ENCODE measurements around the gene NR6A1.

The NR6A1 gene

GRCh38 chr9:124498499-124499146 is 272.5 kb downstream of the NR6A1 start:
- no peak for DNase-seq

GRCh38 chr9:124498040-124498439 is 273.1 kb downstream of the NR6A1 start:
- DNase-seq: no peak

GRCh38 chr9:124497441-124497840 is 273.7 kb downstream of the NR6A1 start:
- no peak for DNase-seq

- no peak for DNase-seq
Observed at GRCh38 chr9:124496463-124496862, 274.6 kb downstream of the NR6A1 start.

- DNase-seq: no peak
Observed at GRCh38 chr9:124496075-124496449, 275.0 kb downstream of the NR6A1 start.

GRCh38 chr9:124495126-124496074 is 275.7 kb downstream of the NR6A1 start:
- DNase-seq: no peak

- no peak for DNase-seq
Observed at GRCh38 chr9:124493794-124494479, 277.2 kb downstream of the NR6A1 start.

- DNase-seq: no peak
Observed at GRCh38 chr9:124493218-124493617, 277.9 kb downstream of the NR6A1 start.

GRCh38 chr9:124492818-124493217 is 278.3 kb downstream of the NR6A1 start:
- no peak for DNase-seq

- no peak for DNase-seq
Observed at GRCh38 chr9:124491049-124491975, 279.8 kb downstream of the NR6A1 start.

GRCh38 chr9:124490004-124490403 is 281.1 kb downstream of the NR6A1 start:
- DNase-seq: no peak

GRCh38 chr9:124489222-124489621 is 281.9 kb downstream of the NR6A1 start:
- DNase-seq: no peak

GRCh38 chr9:124488641-124489210 is 282.4 kb downstream of the NR6A1 start:
- DNase-seq: no peak

- DNase-seq: no peak
Observed at GRCh38 chr9:124487260-124488182, 283.6 kb downstream of the NR6A1 start.

- DNase-seq: no peak
Observed at GRCh38 chr9:124486778-124487259, 284.3 kb downstream of the NR6A1 start.

- no peak for DNase-seq
Observed at GRCh38 chr9:124485936-124486335, 285.2 kb downstream of the NR6A1 start.

GRCh38 chr9:124485201-124485600 is 285.9 kb downstream of the NR6A1 start:
- DNase-seq: no peak

GRCh38 chr9:124483481-124483880 is 287.6 kb downstream of the NR6A1 start:
- DNase-seq: no peak

- no peak for DNase-seq
Observed at GRCh38 chr9:124482431-124483031, 288.6 kb downstream of the NR6A1 start.

- no peak for DNase-seq
Observed at GRCh38 chr9:124481115-124481514, 290.0 kb downstream of the NR6A1 start.

All from NCI-H2107 (cell line).